GM23338 (cell line): ENCODE results near the gene XRCC4. TPM values are rescaled to one million over a fixed set of nuclear protein-coding genes. Genes with fewer than 3 reads are reported as not detected.

Source experiments
- ATAC-seq: fragments of 200-7000 bp; cut with Tn5 transposase; 3 replicates; pipeline ENCODE4 v1.9.1; 2020
- DNase-seq: peaks from one replicate; pipeline ENCODE4 v3.0.0-alpha.2; 2015; ENCODE audit warnings: low spot score
- H2AFZ ChIP-seq: fragments of 200-600 bp; sonication (generic); 2 replicates; pipeline ENCODE4 v1.8.0; 2016; ENCODE audit warnings: antibody characterized with exemption, mild to moderate bottlenecking, moderate library complexity
- H3F3A ChIP-seq: fragments of 200-600 bp; sonication (generic); replicated peaks from 2 replicates; pipeline ENCODE4 v1.8.0; 2017; ENCODE audit warnings: antibody characterized with exemption, mixed run types, low read depth
- H3K27ac ChIP-seq: fragments of 200-600 bp; sonication (generic); 2 replicates; pipeline ENCODE4 v1.6.1; 2016; ENCODE audit warnings: low read depth
- H3K27me3 ChIP-seq: fragments of 200-600 bp; sonication (generic); 2 replicates; pipeline ENCODE4 v1.8.0; 2016; ENCODE audit warnings: mild to moderate bottlenecking, mixed run types, moderate library complexity; ENCODE audit not compliant: insufficient read depth
- H3K36me3 ChIP-seq: fragments of 200-600 bp; sonication (generic); 2 replicates; pipeline ENCODE4 v1.8.0; 2016; ENCODE audit warnings: mild to moderate bottlenecking; ENCODE audit not compliant: insufficient read depth
- H3K4me1 ChIP-seq: fragments of 200-600 bp; sonication (generic); 2 replicates; pipeline ENCODE4 v1.8.0; 2016; ENCODE audit warnings: mild to moderate bottlenecking, moderate library complexity; ENCODE audit not compliant: insufficient read depth
- H3K4me2 ChIP-seq: fragments of 200-600 bp; sonication (generic); 2 replicates; pipeline ENCODE4 v1.7.1; 2017; ENCODE audit warnings: mixed run types
- H3K4me3 ChIP-seq: fragments of 200-600 bp; sonication (generic); 2 replicates; pipeline ENCODE4 v1.6.1; 2016; ENCODE audit warnings: mixed run types
- H3K79me2 ChIP-seq: fragments of 200-600 bp; sonication (generic); replicated peaks from 2 replicates; pipeline ENCODE4 v1.8.0; 2017; ENCODE audit warnings: mild to moderate bottlenecking; ENCODE audit not compliant: insufficient read depth
- H3K9me2 ChIP-seq: fragments of 200-600 bp; sonication (generic); 2 replicates; pipeline ENCODE4 v1.8.0; 2017; ENCODE audit not compliant: insufficient read depth
- H4K20me1 ChIP-seq: fragments of 200-600 bp; sonication (generic); replicated peaks from 2 replicates; pipeline ENCODE4 v1.8.0; 2017; ENCODE audit warnings: mild to moderate bottlenecking; ENCODE audit not compliant: insufficient read depth
- H3K27ac Mint-ChIP-seq: 2 replicates; pipeline ENCODE4 v1.8.0; 2020; ENCODE audit warnings: inconsistent platforms, mild to moderate bottlenecking, moderate library complexity, mixed read lengths
- H3K27me3 Mint-ChIP-seq: 3 replicates; pipeline ENCODE4 v1.8.0; 2022; ENCODE audit warnings: low read depth, mild to moderate bottlenecking, moderate library complexity, mixed read lengths, inconsistent platforms; ENCODE audit not compliant: insufficient read depth, poor library complexity
- H3K36me3 Mint-ChIP-seq: 3 replicates; pipeline ENCODE4 v1.8.0; 2021; ENCODE audit warnings: low read depth, mild to moderate bottlenecking, inconsistent platforms, moderate library complexity, mixed read lengths
- H3K4me1 Mint-ChIP-seq: 3 replicates; pipeline ENCODE4 v1.8.0; 2020; ENCODE audit warnings: mild to moderate bottlenecking, inconsistent platforms, mixed read lengths
- H3K4me3 Mint-ChIP-seq: 3 replicates; pipeline ENCODE4 v1.8.0; 2021; ENCODE audit warnings: moderate library complexity, mild to moderate bottlenecking, inconsistent platforms, mixed read lengths
- H3K9me3 Mint-ChIP-seq: 3 replicates; pipeline ENCODE4 v1.8.0; 2020; ENCODE audit warnings: moderate library complexity, mild to moderate bottlenecking, inconsistent platforms, mixed read lengths
- CREB1 ChIP-seq: fragments of 250-450 bp; sonication (Bioruptor Pico); IDR thresholded peaks from 2 replicates; pipeline ENCODE4 v1.5.0; 2020; ENCODE audit warnings: low read depth, mild to moderate bottlenecking, moderate library complexity
- EZH2 ChIP-seq: fragments of 200-600 bp; sonication (generic); IDR thresholded peaks from one replicate; pipeline ENCODE4 v1.8.0; 2017; ENCODE audit warnings: antibody characterized with exemption, mild to moderate bottlenecking, low read depth; ENCODE audit not compliant: unreplicated experiment
- EZH2phosphoT487 ChIP-seq: fragments of 200-600 bp; sonication (generic); IDR thresholded peaks from one replicate; pipeline ENCODE4 v1.8.1; 2018; ENCODE audit warnings: antibody characterized with exemption; ENCODE audit not compliant: unreplicated experiment
- JUNB ChIP-seq: IDR thresholded peaks from one replicate; pipeline ENCODE4 v1.6.1; 2016; ENCODE audit warnings: antibody characterized with exemption; ENCODE audit not compliant: unreplicated experiment
- REST ChIP-seq: IDR thresholded peaks from one replicate; pipeline ENCODE4 v1.6.1; 2018; ENCODE audit warnings: antibody characterized with exemption; ENCODE audit not compliant: unreplicated experiment
- STAT1 ChIP-seq: IDR thresholded peaks from one replicate; pipeline ENCODE4 v1.6.1; 2016; ENCODE audit warnings: antibody characterized with exemption; ENCODE audit not compliant: unreplicated experiment
- ZNF331 ChIP-seq: fragments of 250-450 bp; sonication (Bioruptor Pico); IDR thresholded peaks from 2 replicates; pipeline ENCODE4 v1.5.0; 2020; ENCODE audit warnings: low read depth, mild to moderate bottlenecking, moderate library complexity
- ZNF462 ChIP-seq: fragments of 250-450 bp; sonication (Bioruptor Pico); IDR thresholded peaks from 2 replicates; pipeline ENCODE4 v1.5.0; 2020; ENCODE audit warnings: mild to moderate bottlenecking, moderate library complexity
- polyA plus RNA-seq: library from polyadenylated mRNA; unstranded; fragments of >200 nt; fragmentation: Nextera tagmentation; extraction: Ambion mirVana; gene quantifications from 2 replicates; pipeline ENCODE4 v1.2.1, GENCODE V29; 2016
- total RNA-seq: library from RNA; depleted of rRNA; stranded (reverse); fragments of >200 nt; shearing (Covaris generic); gene quantifications from 2 replicates; pipeline ENCODE4 v1.2.3, GENCODE V29; 2014

XRCC4 gene
- total and polyA plus RNA-seq, 2 experiments from 2014 or later, result 11.5 to 22.4 TPM

DNA sequence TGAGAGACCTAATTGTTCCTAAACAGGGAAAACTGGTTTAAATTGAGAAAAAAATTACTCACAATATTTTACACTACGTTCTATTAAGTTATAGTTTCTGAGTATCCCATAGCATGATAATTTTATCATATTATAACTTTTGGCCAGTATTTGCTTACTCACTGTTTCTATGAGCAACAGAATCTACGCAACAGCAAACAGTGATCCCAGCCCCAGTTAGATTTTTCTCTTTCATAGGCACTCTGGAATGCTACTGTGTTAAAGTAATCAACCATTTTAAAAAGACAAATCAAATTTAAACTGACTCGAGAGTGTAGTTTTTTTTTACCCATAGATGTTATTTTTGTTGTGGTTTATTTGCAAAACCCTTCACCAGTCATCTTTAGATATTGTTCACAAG lies 107.2 kb downstream of the XRCC4 start (continued):
- TF ChIP-seq ZNF462 (CRISPR knock-in tag) (no peak), CREB1 (CRISPR knock-in tag) (no peak), EZH2phosphoT487 (no peak)

- Histone ChIP-seq H3K36me3 (no peaks in the 10 kb centered on the region), H2AFZ (no peak overlapping the region), H4K20me1 (no peaks in the 10 kb centered on the region), H3K4me3 (no peak overlapping the region), H3K27me3 (no peaks in the 10 kb centered on the region), H3K27ac (no peak overlapping the region), H3K79me2 (no peaks in the 10 kb centered on the region), H3K4me1 (no peaks in the 10 kb centered on the region), H3F3A (no peaks in the 10 kb centered on the region), H3K4me2 (no peak overlapping the region), H3K9me2 (no peaks in the 10 kb centered on the region)
- H3K36me3 Mint-ChIP-seq, result 0 out of 3 replicates have a peak, but pooled peaks cover 2% of the 10 kb centered on the region
- no peak for DNase-seq
- H3K27ac Mint-ChIP-seq, result no peak overlapping the region
- no peak overlapping the region for H3K4me3 Mint-ChIP-seq
- H3K27me3 Mint-ChIP-seq, result no peaks in the 10 kb centered on the region
- H3K9me3 Mint-ChIP-seq, result no peaks in the 10 kb centered on the region; the same call in 2 of the 3 replicates
- H3K4me1 Mint-ChIP-seq, result no peaks in the 10 kb centered on the region
- no peak for ATAC-seq
- TF ChIP-seq ZNF331 (CRISPR knock-in tag) (no peak), REST (no peak), JUNB (no peak), CREB1 (CRISPR knock-in tag) (no peak), STAT1 (no peak), EZH2 (no peak)
These were observed 115.6 kb downstream of the XRCC4 start for GRCh38 chr5:83192947-83193346.
